HepG2 (cell line): ENCODE data around the gene AFF4. TPM values are rescaled to one million over a fixed set of nuclear protein-coding genes. Genes with fewer than 3 reads are reported as not detected.

Source experiments
- ATAC-seq: fragments of 200-7000 bp; cut with Tn5 transposase; 3 replicates; pipeline ENCODE4 v1.9.1; 2020; ENCODE audit warnings: mild to moderate bottlenecking, moderate library complexity
- BruUV-seq: library from RNA; stranded (reverse); fragments of 400-500 nt; replicated peaks from 2 replicates; lab custom pipeline; 2021; lab: Mats Ljungman, UMichigan
- CTCF ChIA-PET: fragments of 300-600 bp; formaldehyde crosslinking; extraction: SDS; loops from one replicate; lab custom pipeline; 2021; ENCODE audit warnings: low total read pairs, inconsistent platforms, low intra/inter-chr PET ratio; lab: Yijun Ruan, JAX
- POLR2A ChIA-PET: fragments of 350-600 bp; sonication (Branson Sonifier 250); formaldehyde crosslinking; loops from one replicate; lab custom pipeline; 2020; ENCODE audit warnings: antibody characterized with exemption, inconsistent platforms; lab: Yijun Ruan, JAX
- DNase-seq: peaks from one replicate; pipeline ENCODE4 v3.0.0-alpha.2; 2015; ENCODE audit warnings: low spot score
- FAIRE-seq: peaks from 3 replicates; lab custom pipeline; 2011; peaks lifted over from hg19 to GRCh38; lab: Jason Lieb, UNC
- H2AFZ ChIP-seq: one replicate; pipeline ENCODE4 v1.6.1; 2011; ENCODE audit warnings: low read length, inconsistent platforms
- H3K27ac ChIP-seq: fragments of 300-600 bp; 3 replicates; pipeline ENCODE4 v1.8.0; 2011; ENCODE audit warnings: mixed run types, mild to moderate bottlenecking, mixed read lengths, low read length, inconsistent platforms; ENCODE audit not compliant: insufficient read depth; ENCODE audit errors: extremely low read length
- H3K27me3 ChIP-seq, 2 experiments: fragments of 200-600 bp in 1 of 2; 2 replicates in 1 of 2; 3 replicates in 1 of 2; pipeline versions ENCODE4 v1.6.0 to v1.8.0; 2011; ENCODE audit warnings: low read length in 2 of 2, mild to moderate bottlenecking in 2 of 2, moderate library complexity in 2 of 2, inconsistent platforms in 1 of 2; ENCODE audit not compliant: insufficient read depth in 2 of 2, control insufficient read depth in 1 of 2
- H3K36me3 ChIP-seq, 2 experiments: fragments of 200-600 bp in 1 of 2; replicated peaks in 1 of 2; 2 replicates in 1 of 2; 3 replicates in 1 of 2; pipeline versions ENCODE4 v1.5.1 to v1.8.0; 2011; ENCODE audit warnings: low read length in 2 of 2, inconsistent platforms in 1 of 2; ENCODE audit not compliant: insufficient read depth in 2 of 2, control insufficient read depth in 1 of 2
- H3K4me1 ChIP-seq: 2 replicates; pipeline ENCODE4 v1.5.1; 2012; ENCODE audit warnings: low read length, inconsistent platforms; ENCODE audit not compliant: insufficient read depth
- H3K4me2 ChIP-seq: 2 replicates; pipeline ENCODE4 v1.6.0; 2011; ENCODE audit warnings: low read depth, low read length, inconsistent platforms
- H3K4me3 ChIP-seq, 3 experiments: fragments of 200-600 bp in 1 of 3; sonication (generic), shearing (Covaris generic) in 1 of 3; replicated peaks in 1 of 3; 2 replicates each; pipeline ENCODE4 v1.5.1; 2011 to 2016; ENCODE audit warnings: low read length in 3 of 3, inconsistent platforms in 2 of 3, low read depth in 2 of 3, mild to moderate bottlenecking in 2 of 3, control low read depth in 1 of 3, mixed read lengths in 1 of 3; ENCODE audit not compliant: insufficient read depth in 1 of 3
- H3K79me2 ChIP-seq: one replicate; pipeline ENCODE4 v1.6.1; 2011; ENCODE audit warnings: low read length, inconsistent platforms; ENCODE audit not compliant: insufficient read depth
- H3K9ac ChIP-seq: 2 replicates; pipeline ENCODE4 v1.6.0; 2011; ENCODE audit warnings: mild to moderate bottlenecking, low read depth, low read length, inconsistent platforms; ENCODE audit not compliant: insufficient read depth
- H3K9me3 ChIP-seq: 2 replicates; pipeline ENCODE4 v1.5.1; 2012; ENCODE audit warnings: mild to moderate bottlenecking, low read length
- H4K20me1 ChIP-seq: 2 replicates; pipeline ENCODE4 v1.6.0; 2011; ENCODE audit warnings: inconsistent platforms, mild to moderate bottlenecking, low read length, moderate library complexity; ENCODE audit not compliant: insufficient read depth
- ARID5B ChIP-seq: IDR thresholded peaks from 2 replicates; pipeline ENCODE4 v1.4.0; 2020; ENCODE audit warnings: mild to moderate bottlenecking, missing genetic modification reagents
- ATF2 ChIP-seq: sonication (generic); formaldehyde crosslinking; IDR thresholded peaks from 2 replicates; pipeline ENCODE4 v1.4.0; 2020; ENCODE audit warnings: missing genetic modification reagents
- ATF4 ChIP-seq, 2 experiments: fragments of 450-650 bp in 1 of 2; sonication (generic) in 1 of 2; formaldehyde crosslinking; IDR thresholded peaks; 2 replicates each; pipeline versions ENCODE4 v1.5.0 to v1.8.0; 2020 to 2022; ENCODE audit warnings: mild to moderate bottlenecking in 1 of 2, missing genetic modification reagents in 1 of 2
- CEBPG ChIP-seq: IDR thresholded peaks from 2 replicates; pipeline ENCODE4 v1.6.1; 2016
- CENPT ChIP-seq: sonication (generic); formaldehyde crosslinking; IDR thresholded peaks from 2 replicates; pipeline ENCODE4 v1.8.0; 2022; ENCODE audit warnings: low read depth, mild to moderate bottlenecking, moderate library complexity, missing genetic modification reagents
- GFI1 ChIP-seq: sonication (generic); formaldehyde crosslinking; IDR thresholded peaks from 2 replicates; pipeline ENCODE4 v1.5.0; 2020; ENCODE audit warnings: missing genetic modification reagents, mild to moderate bottlenecking, borderline replicate concordance
- HCFC1 ChIP-seq: fragments of 150-350 bp; IDR thresholded peaks from 2 replicates; pipeline ENCODE4 v1.6.1; 2014; ENCODE audit warnings: low read depth, low read length
- HOXA5 ChIP-seq: sonication (generic); formaldehyde crosslinking; IDR thresholded peaks from 2 replicates; pipeline ENCODE4 v1.4.0; 2020; ENCODE audit warnings: missing genetic modification reagents
- NFIC ChIP-seq: IDR thresholded peaks from 2 replicates; pipeline ENCODE4 v1.6.1; 2012; ENCODE audit warnings: mild to moderate bottlenecking, low read length, inconsistent platforms
- NFKB2 ChIP-seq: sonication (generic); formaldehyde crosslinking; IDR thresholded peaks from 2 replicates; pipeline ENCODE4 v1.4.0; 2020; ENCODE audit warnings: missing genetic modification reagents, borderline replicate concordance
- NR2F2 ChIP-seq: IDR thresholded peaks from 2 replicates; pipeline ENCODE4 v1.6.1; 2012; ENCODE audit warnings: low read depth, inconsistent platforms, borderline replicate concordance
- ZNF256 ChIP-seq: sonication (generic); formaldehyde crosslinking; conservative IDR thresholded peaks from 2 replicates; pipeline ENCODE4 v1.4.0; 2020; ENCODE audit warnings: missing genetic modification reagents
- ZNF441 ChIP-seq: sonication (generic); formaldehyde crosslinking; IDR thresholded peaks from 2 replicates; pipeline ENCODE4 v1.7.0; 2021; ENCODE audit warnings: missing genetic modification reagents, borderline replicate concordance
- WGBS: methylation state at CpG from one replicate; pipeline ENCODE4 v1.1.6; 2017; ENCODE audit warnings: low lambda C conversion rate; 5-methylcytosine and 5-hydroxymethylcytosine counted together
- in situ Hi-C: cut with HindIII; loops from 2 replicates; pipeline ENCODE4 v1.10.0; 2017; ENCODE audit warnings: low pct_unique_long_range_greater_than_20kb; ENCODE audit not compliant: extremely low pct_ligation_motif_present
- intact Hi-C: fragments of 100-400 bp; cut with micrococcal nuclease; formaldehyde crosslinking; loops from one replicate; pipeline ENCODE4 v1.10.0; 2022; ENCODE audit not compliant: unreplicated experiment
- polyA plus RNA-seq, 8 experiments: library from polyadenylated mRNA; depleted of rRNA in 3 of 8; stranded (reverse) in 7 of 8; unstranded in 1 of 8; fragments of >200 nt; fragmentation: Illumina TruSeq in 4 of 8; extraction: Trizol in 4 of 8; gene quantifications; 2 replicates each; pipeline versions ENCODE4 v1.2.1 to v1.2.3, GENCODE V29; 2011 to 2016; ENCODE audit warnings: low read depth in 4 of 8, missing spikeins in 1 of 8, mixed read lengths in 1 of 8; ENCODE audit not compliant: insufficient read depth in 1 of 8
- total RNA-seq, 5 experiments: library from RNA; depleted of rRNA; stranded (reverse); fragments of >200 nt; fragmentation: Illumina TruSeq; extraction: Trizol; gene quantifications; 2 replicates each; pipeline ENCODE4 v1.2.3, GENCODE V29; 2016; ENCODE audit warnings: low read depth in 1 of 5

The AFF4 gene
- total and polyA plus RNA-seq, 2 of the 13 experiments (the other 11 are each of a cell fraction or from before 2014, with no cell fraction given) = 22.1 to 25.5 TPM

- CTCF ChIA-PET = no interaction called here
- Histone ChIP-seq H3K27ac (peak overlapping the region; percentile 59), H3K9ac (no peak overlapping the region), H3K9me3 (no peaks in the 10 kb centered on the region), H3K27me3 (no peaks in the 10 kb centered on the region), H3K4me3 (no peak overlapping the region), H4K20me1 (no peaks in the 10 kb centered on the region), H2AFZ (peak overlapping the region; percentile 75), H3K36me3 (no peaks in the 10 kb centered on the region), H3K4me1 (peaks cover 75% of the 10 kb centered on the region), H3K4me2 (peak overlapping the region; percentile 31; the same call in 1 of the 2 replicates), H3K79me2 (no peaks in the 10 kb centered on the region)
- in situ Hi-C loops = no loop called here
- TF ChIP-seq HOXA5 (CRISPR knock-in tag) = no peak
- no peak for TF ChIP-seq ZNF441 (CRISPR knock-in tag)
- TF ChIP-seq NR2F2 = no peak
- TF ChIP-seq ZNF256 = no peak
- no peak for TF ChIP-seq HCFC1
- FAIRE-seq (no peak), DNase-seq (no peak), ATAC-seq (no peak; the same call in 2 of the 3 replicates)
- BruUV-seq = no TSS peak
- POLR2A ChIA-PET = interaction anchor here (1.2 to 2.6 kb wide), 6 partner anchors 10 to 43 kb away, joined by 3 to 15 read pairs (median 4); partner anchors contain the start of gene SHROOM1
- intact Hi-C loops = no loop called here
- 63% methylated on average over 2 of the region's 2 CpGs for WGBS
Observed at GRCh38 chr5:132850066-132850465, 113.4 kb downstream of the AFF4 start.

- Histone ChIP-seq H3K4me2 (peak overlapping the region; percentile 31; the same call in 1 of the 2 replicates), H3K9ac (no peak overlapping the region), H3K27me3 (no peaks in the 10 kb centered on the region), H3K4me1 (peaks cover 75% of the 10 kb centered on the region), H3K4me3 (no peak overlapping the region), H3K9me3 (no peaks in the 10 kb centered on the region), H4K20me1 (no peaks in the 10 kb centered on the region), H3K27ac (peak overlapping the region; percentile 59), H3K79me2 (no peaks in the 10 kb centered on the region), H3K36me3 (no peaks in the 10 kb centered on the region), H2AFZ (peak overlapping the region; percentile 86)
- ChIA-PET POLR2A (interaction anchor here (0.6 to 2.6 kb wide), 7 partner anchors 10 to 187 kb away, joined by 3 to 15 read pairs (median 4); partner anchors contain the start of genes GDF9, SHROOM1 and UQCRQ), CTCF (no interaction called here)
- intact Hi-C loops (no loop called here), in situ Hi-C loops (no loop called here)
- DNase-seq (peak; percentile 64), FAIRE-seq (peak; percentile 88), ATAC-seq (peak; percentile 44; the same call in 2 of the 3 replicates)
- BruUV-seq = no TSS peak
- 0% methylated on average over 1 of the region's 1 CpG for WGBS
- TF ChIP-seq NFIC (peak; percentile 28; the same call in 1 of the 2 replicates), CENPT (CRISPR knock-in tag) (no peak), CEBPG (CRISPR knock-in tag) (peak; percentile 97), GFI1 (CRISPR knock-in tag) (peak; percentile 64; the same call in 1 of the 2 replicates), ARID5B (CRISPR knock-in tag) (peak; percentile 54), ATF2 (0 out of 2 replicates have a peak, but pooled peaks have one; percentile 21), NFKB2 (CRISPR knock-in tag) (no peak), ATF4 (CRISPR knock-in tag; IDR thresholded peaks at IDR 0.05) (peak; percentile 82 to 95)
Observed at GRCh38 chr5:132849347-132849746, 114.1 kb downstream of the AFF4 start.
